ENCODE results near the gene PEX7. TPM values are rescaled to one million over a fixed set of nuclear protein-coding genes. Genes with fewer than 3 reads are reported as not detected.

PEX7 gene
- total RNA-seq, 1 donor from 2014 or later: 6.1 TPM

DNA sequence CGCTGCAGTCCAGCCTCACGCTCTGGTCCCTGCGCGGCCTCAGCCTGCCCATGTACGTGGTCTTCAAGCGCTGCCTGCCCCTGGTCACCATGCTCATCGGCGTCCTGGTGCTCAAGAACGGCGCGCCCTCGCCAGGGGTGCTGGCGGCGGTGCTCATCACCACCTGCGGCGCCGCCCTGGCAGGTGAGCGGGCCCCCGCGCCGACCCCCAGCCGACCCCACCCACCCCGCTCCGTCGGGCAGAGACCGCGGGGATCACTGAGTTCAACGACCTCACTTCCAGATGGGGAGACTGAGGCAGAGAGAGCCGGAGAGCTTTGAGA is 100.3 kb downstream of the PEX7 start:
- Histone ChIP-seq H3K4me1 (peaks cover 30% of the 10 kb centered on the region), H3K9me3 (no peaks in the 10 kb centered on the region), H3K27ac (no peak overlapping the region), H3K27me3 (peaks cover 6% of the 10 kb centered on the region), H3K36me3 (no peaks in the 10 kb centered on the region), H3K4me3 (peak overlapping the region; percentile 45 to 48)
- no peak for TF ChIP-seq POLR2AphosphoS5 (IDR thresholded peaks at IDR 0.05; ENCODE audit: insufficient read depth in 1 of 2, low read depth in 1 of 2)
- no peak for TF ChIP-seq POLR2A (IDR thresholded peaks at IDR 0.05)
- TF ChIP-seq, protein P1, sequence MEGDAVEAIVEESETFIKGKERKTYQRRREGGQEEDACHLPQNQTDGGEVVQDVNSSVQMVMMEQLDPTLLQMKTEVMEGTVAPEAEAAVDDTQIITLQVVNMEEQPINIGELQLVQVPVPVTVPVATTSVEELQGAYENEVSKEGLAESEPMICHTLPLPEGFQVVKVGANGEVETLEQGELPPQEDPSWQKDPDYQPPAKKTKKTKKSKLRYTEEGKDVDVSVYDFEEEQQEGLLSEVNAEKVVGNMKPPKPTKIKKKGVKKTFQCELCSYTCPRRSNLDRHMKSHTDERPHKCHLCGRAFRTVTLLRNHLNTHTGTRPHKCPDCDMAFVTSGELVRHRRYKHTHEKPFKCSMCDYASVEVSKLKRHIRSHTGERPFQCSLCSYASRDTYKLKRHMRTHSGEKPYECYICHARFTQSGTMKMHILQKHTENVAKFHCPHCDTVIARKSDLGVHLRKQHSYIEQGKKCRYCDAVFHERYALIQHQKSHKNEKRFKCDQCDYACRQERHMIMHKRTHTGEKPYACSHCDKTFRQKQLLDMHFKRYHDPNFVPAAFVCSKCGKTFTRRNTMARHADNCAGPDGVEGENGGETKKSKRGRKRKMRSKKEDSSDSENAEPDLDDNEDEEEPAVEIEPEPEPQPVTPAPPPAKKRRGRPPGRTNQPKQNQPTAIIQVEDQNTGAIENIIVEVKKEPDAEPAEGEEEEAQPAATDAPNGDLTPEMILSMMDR (IDR thresholded peaks at IDR 0.05): no peak
- no peak for DNase-seq (ENCODE audit: extremely low spot score in 2 of 2)
- intact Hi-C loops (cut with DNase I): no loop called here

DNA sequence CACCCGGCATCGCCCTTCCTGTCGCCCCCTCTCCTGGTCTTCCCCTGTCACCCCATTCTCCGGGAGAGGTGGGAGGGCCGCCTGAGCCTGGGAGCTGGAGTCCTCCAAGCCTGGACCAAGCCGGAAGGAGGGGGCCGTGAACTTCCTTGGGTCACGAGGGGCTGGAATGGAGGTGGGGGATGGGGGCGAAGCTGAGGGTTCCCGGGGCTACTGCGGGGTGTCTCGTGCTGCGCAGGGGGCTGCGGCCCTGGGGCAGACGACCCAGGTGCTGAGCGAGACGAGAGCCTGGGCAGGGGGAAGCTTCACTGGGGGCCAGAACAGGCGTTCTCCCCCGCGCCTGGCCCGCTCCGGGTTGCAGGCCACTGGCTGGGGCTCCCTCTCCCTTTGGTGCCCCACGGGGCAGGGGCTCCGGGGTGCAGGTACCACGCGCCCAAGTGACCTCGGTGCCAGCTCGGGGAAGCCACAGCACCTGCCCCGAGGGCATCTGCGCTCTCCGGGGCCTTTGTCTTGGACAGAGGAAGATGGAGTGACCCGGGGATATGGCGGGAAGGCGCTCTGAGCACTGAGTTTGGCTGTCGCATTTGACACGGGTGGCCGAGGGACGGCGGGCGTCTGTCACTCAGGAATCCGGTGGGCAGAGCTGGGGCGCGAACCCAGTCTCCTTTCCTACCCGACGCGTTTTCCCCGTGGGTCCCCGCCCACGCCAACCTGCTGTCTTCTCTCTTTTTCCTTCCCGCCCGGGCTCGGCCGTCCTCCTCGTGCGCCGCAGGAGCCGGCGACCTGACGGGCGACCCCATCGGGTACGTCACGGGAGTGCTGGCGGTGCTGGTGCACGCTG is 100.9 kb downstream of the PEX7 start:
- Histone ChIP-seq H3K36me3 (no peaks in the 10 kb centered on the region), H3K27ac (no peak overlapping the region), H3K4me1 (peaks cover 30% of the 10 kb centered on the region), H3K4me3 (peak overlapping the region in 1 of 2 donors; percentile 48), H3K27me3 (peaks cover 6% of the 10 kb centered on the region), H3K9me3 (no peaks in the 10 kb centered on the region)
- DNase-seq (ENCODE audit: extremely low spot score in 2 of 2): no peak
- intact Hi-C loops (cut with DNase I): no loop called here
- no peak for TF ChIP-seq POLR2AphosphoS5 (IDR thresholded peaks at IDR 0.05; ENCODE audit: insufficient read depth in 1 of 2, low read depth in 1 of 2)

DNA sequence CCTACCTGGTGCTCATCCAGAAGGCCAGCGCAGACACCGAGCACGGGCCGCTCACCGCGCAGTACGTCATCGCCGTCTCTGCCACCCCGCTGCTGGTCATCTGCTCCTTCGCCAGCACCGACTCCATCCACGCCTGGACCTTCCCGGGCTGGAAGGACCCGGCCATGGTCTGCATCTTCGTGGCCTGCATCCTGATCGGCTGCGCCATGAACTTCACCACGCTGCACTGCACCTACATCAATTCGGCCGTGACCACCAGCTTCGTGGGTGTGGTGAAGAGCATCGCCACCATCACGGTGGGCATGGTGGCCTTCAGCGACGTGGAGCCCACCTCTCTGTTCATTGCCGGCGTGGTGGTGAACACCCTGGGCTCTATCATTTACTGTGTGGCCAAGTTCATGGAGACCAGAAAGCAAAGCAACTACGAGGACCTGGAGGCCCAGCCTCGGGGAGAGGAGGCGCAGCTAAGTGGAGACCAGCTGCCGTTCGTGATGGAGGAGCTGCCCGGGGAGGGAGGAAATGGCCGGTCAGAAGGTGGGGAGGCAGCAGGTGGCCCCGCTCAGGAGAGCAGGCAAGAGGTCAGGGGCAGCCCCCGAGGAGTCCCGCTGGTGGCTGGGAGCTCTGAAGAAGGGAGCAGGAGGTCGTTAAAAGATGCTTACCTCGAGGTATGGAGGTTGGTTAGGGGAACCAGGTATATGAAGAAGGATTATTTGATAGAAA is 101.7 kb downstream of the PEX7 start:
- Histone ChIP-seq H3K9me3 (no peaks in the 10 kb centered on the region), H3K27ac (no peak overlapping the region), H3K36me3 (no peaks in the 10 kb centered on the region), H3K27me3 (peaks cover 6% of the 10 kb centered on the region), H3K4me3 (no peak overlapping the region), H3K4me1 (peaks cover 30% of the 10 kb centered on the region)
- intact Hi-C loops (cut with DNase I): no loop called here
- TF ChIP-seq POLR2A (IDR thresholded peaks at IDR 0.05) (no peak), POLR2AphosphoS5 (IDR thresholded peaks at IDR 0.05; ENCODE audit: insufficient read depth in 1 of 2, low read depth in 1 of 2) (no peak)
- TF ChIP-seq, protein P1 (IDR thresholded peaks at IDR 0.05): no peak
- DNase-seq (ENCODE audit: extremely low spot score in 2 of 2): no peak

DNA sequence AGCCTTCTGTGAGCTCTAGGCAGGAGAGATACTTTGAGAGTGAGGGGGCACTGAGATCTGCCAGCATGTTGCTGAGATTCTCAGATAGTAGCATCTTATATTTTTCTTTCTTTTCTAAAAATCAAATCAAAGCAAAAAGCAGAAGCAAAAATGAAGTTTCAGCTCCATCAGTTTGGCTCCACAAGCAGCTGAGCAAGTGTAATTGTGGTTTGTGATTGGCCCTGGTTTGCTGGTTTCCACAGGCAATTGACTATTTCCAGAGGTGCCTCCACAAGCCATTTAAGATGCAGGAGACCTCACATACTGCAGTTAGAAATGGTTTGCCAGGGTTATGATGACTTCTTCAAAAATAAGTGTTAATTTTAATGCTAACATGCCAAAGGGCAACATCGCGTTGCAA is 104.0 kb downstream of the PEX7 start:
- intact Hi-C loops (cut with DNase I): no loop called here

DNA sequence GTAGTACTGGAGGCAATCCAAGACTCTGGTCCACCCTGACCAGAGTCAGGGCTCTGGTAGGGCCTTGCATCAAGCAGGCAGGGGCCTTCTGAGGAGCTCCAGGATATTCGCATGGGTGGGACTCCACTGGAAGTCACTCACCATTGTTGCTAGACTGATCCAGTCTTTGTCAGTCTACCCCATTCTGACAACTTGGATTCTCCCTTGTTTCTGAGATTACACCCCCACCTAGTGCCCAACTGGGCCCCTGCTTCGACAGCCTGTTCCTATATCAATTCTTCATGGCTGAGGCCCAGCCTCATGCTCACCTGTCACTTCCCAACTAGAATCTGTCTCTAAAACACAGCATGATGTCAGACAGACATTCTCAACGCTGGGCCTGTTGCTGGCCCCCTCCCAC is 104.9 kb downstream of the PEX7 start:
- no peak overlapping the region for H3K4me3 ChIP-seq
- H3K27ac ChIP-seq: no peak overlapping the region
- no peaks in the 10 kb centered on the region for H3K36me3 ChIP-seq
- DNase-seq (ENCODE audit: extremely low spot score in 2 of 2): no peak
- peaks cover 11% of the 10 kb centered on the region for H3K4me1 ChIP-seq
- TF ChIP-seq, protein P1 (IDR thresholded peaks at IDR 0.05): no peak
- TF ChIP-seq POLR2A (IDR thresholded peaks at IDR 0.05): no peak
- no peak for TF ChIP-seq POLR2AphosphoS5 (IDR thresholded peaks at IDR 0.05; ENCODE audit: insufficient read depth in 1 of 2, low read depth in 1 of 2)
- intact Hi-C loops (cut with DNase I): no loop called here
- H3K9me3 ChIP-seq: no peaks in the 10 kb centered on the region
- H3K27me3 ChIP-seq: no peaks in the 10 kb centered on the region

More for the DNA sequence above, 104.0 kb downstream of the PEX7 start:
- TF ChIP-seq POLR2AphosphoS5 (IDR thresholded peaks at IDR 0.05; ENCODE audit: insufficient read depth in 1 of 2, low read depth in 1 of 2): no peak
- TF ChIP-seq POLR2A (IDR thresholded peaks at IDR 0.05): no peak
- TF ChIP-seq, protein P1 (IDR thresholded peaks at IDR 0.05): no peak
- no peak overlapping the region for H3K4me3 ChIP-seq
- H3K27ac ChIP-seq: no peak overlapping the region
- H3K4me1 ChIP-seq: peaks cover 17% of the 10 kb centered on the region
- no peaks in the 10 kb centered on the region for H3K9me3 ChIP-seq
- H3K36me3 ChIP-seq: no peaks in the 10 kb centered on the region
- H3K27me3 ChIP-seq: no peaks in the 10 kb centered on the region
- DNase-seq (ENCODE audit: extremely low spot score in 2 of 2): no peak

All from vagina (tissue), 2 donors.